Ovary (tissue), 10 donors: ENCODE results near the gene GGT6. TPM values are rescaled to one million over a fixed set of nuclear protein-coding genes. Genes with fewer than 3 reads are reported as not detected.

ENCODE experiments used
- DNase-seq, 5 donors: peaks; one replicate each; pipeline ENCODE4 v3.0.0-alpha.2; 2019 to 2020
- H3K27ac ChIP-seq, 2 donors: fragments of 200-600 bp; one replicate each; pipeline versions ENCODE4 v1.5.1 to v1.8.0; 2019 to 2022
- H3K27me3 ChIP-seq: fragments of 200-600 bp; one replicate; pipeline ENCODE4 v1.8.0; 2022
- H3K36me3 ChIP-seq: fragments of 200-600 bp; sonication (generic); one replicate; pipeline ENCODE4 v1.5.1; 2019
- H3K4me1 ChIP-seq: one replicate; pipeline ENCODE4 v1.8.1; 2013; ENCODE audit warnings: mild to moderate bottlenecking, moderate library complexity; ENCODE audit not compliant: insufficient read depth
- H3K4me3 ChIP-seq: fragments of 200-600 bp; sonication (generic); one replicate; pipeline ENCODE4 v1.5.1; 2017
- H3K9me3 ChIP-seq, 2 donors: fragments of 200-600 bp in 1 of 2; sonication (generic) in 1 of 2; one replicate each; pipeline versions ENCODE4 v1.5.1 to v1.8.1; 2013 to 2019; ENCODE audit warnings: mild to moderate bottlenecking in 1 of 2, moderate library complexity in 1 of 2
- CTCF ChIP-seq, 3 donors: fragments of 450-650 bp in 2 of 3; fragments of 200-600 bp in 1 of 3; IDR thresholded peaks; one replicate each; pipeline versions ENCODE4 v1.5.1 to v1.8.0; 2016 to 2022; ENCODE audit warnings: antibody characterized with exemption in 3 of 3, mild to moderate bottlenecking in 1 of 3
- EP300 ChIP-seq: sonication (generic); formaldehyde crosslinking; IDR thresholded peaks from one replicate; pipeline ENCODE4 v1.6.1; 2017; ENCODE audit warnings: antibody characterized with exemption
- POLR2A ChIP-seq: fragments of 450-650 bp; IDR thresholded peaks from one replicate; pipeline ENCODE4 v1.6.1; 2017; ENCODE audit warnings: antibody characterized with exemption, mild to moderate bottlenecking, moderate library complexity
- WGBS, 3 donors: extraction: QIAGEN DNeasy Blood & Tissue Kit in 1 of 3; methylation state at CpG; one replicate each; pipeline versions ENCODE4 v1.1.5 to v1.1.7; 2013 to 2017; 5-methylcytosine and 5-hydroxymethylcytosine counted together
- intact Hi-C, 4 donors: fragments of 100-400 bp; cut with DNase I; formaldehyde crosslinking; loops; one replicate each; pipeline versions ENCODE4 v1.11.0 to v1.15.1; 2022 to 2023
- long read RNA-seq, 3 donors: library from polyadenylated mRNA in 2 of 3; unstranded in 2 of 3; transcript quantifications; one replicate each; pipeline ENCODE4 v2.0.0 and lab custom pipeline, GENCODE V29; 2021 to 2026
- polyA plus RNA-seq, 2 donors: library from polyadenylated mRNA; stranded (reverse); fragments of 200-250 nt in 1 of 2; fragments of 350-450 nt in 1 of 2; fragmentation: Illumina TruSeq in 1 of 2; extraction: RNeasy Lipid Tissue Mini Kit (QIAGEN cat#74804) in 1 of 2; gene quantifications; one replicate each; pipeline ENCODE4 v1.2.3, GENCODE V29; 2013 to 2014
- total RNA-seq, 7 donors: library from RNA; depleted of rRNA in 2 of 7; stranded (reverse); fragments of >200 nt in 2 of 7; fragmentation: NEBNext Ultra II Directional in 3 of 7; extraction: Animal tissue kit (Norgen Biotek cat#: 25700) in 3 of 7; gene quantifications; one replicate each; pipeline versions ENCODE4 v1.1.0 to v1.2.4, GENCODE V29; 2016 to 2023
- donor health status: DM: no; HTN: no; CAD: no; lungs with moderate emphysema.
- donor health status: DM: no; HTN: no; CAD: no.
- donor health status: Bipolar disorder and iron deficiency.
- donor health status: DM: yes; HTN: yes; CAD: no.
- donor health status: DM: no; HTN: no; CAD: no.
- donor health status: DM: yes; HTN: yes; CAD: no.

Gene GGT6
- total RNA-seq: 10 to 100 TPM in 1 of 7 donors, 1 to 10 TPM in 4, under 1 TPM in 2; 0.58 to 31.5 (median 1.5) TPM
- under 1 TPM; 0.08 to 0.36 TPM for polyA plus RNA-seq
- long read RNA-seq, donor 1, partial matches to known transcripts: 0 of 3 reads
- long read RNA-seq, donor 1, other reads (novel, unspliced or antisense): 2 of 3 reads
- long read RNA-seq, donor 2, partial matches to known transcripts: 0 of 4 reads
- long read RNA-seq, donor 2, other reads (novel, unspliced or antisense): 0 of 4 reads
- long read RNA-seq, donor 3, partial matches to known transcripts: 0 of 3 reads
- long read RNA-seq, donor 3, other reads (novel, unspliced or antisense): 2 of 3 reads

- no peak within 1 kb of the TSS for H3K27ac ChIP-seq
- no peaks in the 10 kb centered on the region for H3K27me3 ChIP-seq
- TF ChIP-seq CTCF (IDR thresholded peaks at IDR 0.05) (no peak), EP300 (no peak), POLR2A (no peak)
- peak in 4 of 5 donors; percentile 43 to 64 (median 56) for DNase-seq
- H3K36me3 ChIP-seq: no peaks in the 10 kb centered on the region
- no peak within 1 kb of the TSS for H3K4me3 ChIP-seq
- H3K4me1 ChIP-seq: peaks cover 6% of the 10 kb centered on the region
- H3K9me3 ChIP-seq: no peaks in the 10 kb centered on the region
- 61 to 71% (median 64%) methylated on average over 12 of the region's 12 CpGs for WGBS, 3 donors
- intact Hi-C loops: no loop called here
Measured at GRCh38 chr17:4560421-4560820, at the start of gene GGT6. TSS of gene GGT6 (minus strand) at chr17:4560577. CDS start at chr17:4560521, 56 bp downstream.

- peaks cover 11% of the 10 kb centered on the region for H3K4me1 ChIP-seq
- no peaks in the 10 kb centered on the region for H3K27me3 ChIP-seq
- no peaks in the 10 kb centered on the region for H3K9me3 ChIP-seq
- no peak for TF ChIP-seq POLR2A
- TF ChIP-seq CTCF (IDR thresholded peaks at IDR 0.05): no peak
- TF ChIP-seq EP300: no peak
- no peak overlapping the region for H3K4me3 ChIP-seq
- DNase-seq: no peak
- intact Hi-C loops: loop anchor here in 1 of 4 donors (5.0 kb wide), 1 partner anchor 33 kb away; no protein-coding TSS in a partner anchor
- H3K36me3 ChIP-seq: no peaks in the 10 kb centered on the region
- H3K27ac ChIP-seq: no peak overlapping the region
- WGBS, 3 donors: 95 to 99% (median 96%) methylated on average over 5 of the region's 5 CpGs
Measured at GRCh38 chr17:4610162-4610561, 49.8 kb upstream of the GGT6 start.

- 86 to 93% (median 91%) methylated on average over 7 of the region's 7 CpGs for WGBS, 3 donors
- H3K27ac ChIP-seq: no peak overlapping the region
- DNase-seq: no peak
Measured at GRCh38 chr17:4609761-4610160, 49.4 kb upstream of the GGT6 start.

GRCh38 chr17:4607773-4608187, 47.4 kb upstream of the GGT6 start:
- Histone ChIP-seq H3K4me1 (peaks cover 15% of the 10 kb centered on the region), H3K4me3 (no peak overlapping the region), H3K36me3 (no peaks in the 10 kb centered on the region), H3K27me3 (no peaks in the 10 kb centered on the region), H3K27ac (peak overlapping the region; percentile 63 to 86), H3K9me3 (no peaks in the 10 kb centered on the region)
- intact Hi-C loops: no loop called here
- TF ChIP-seq POLR2A: no peak
- no peak for TF ChIP-seq EP300
- TF ChIP-seq CTCF (IDR thresholded peaks at IDR 0.05): no peak
- 1 to 2% (median 2%) methylated on average over 9 of the region's 9 CpGs for WGBS, 3 donors
- DNase-seq: peak; percentile 82 to 93 (median 90)

More at GRCh38 chr17:4609761-4610160, 49.4 kb upstream of the GGT6 start:
- intact Hi-C loops: loop anchor here in 1 of 4 donors (5.0 kb wide), 1 partner anchor 32 kb away; no protein-coding TSS in a partner anchor
- Histone ChIP-seq H3K4me3 (no peak overlapping the region), H3K9me3 (no peaks in the 10 kb centered on the region), H3K36me3 (no peaks in the 10 kb centered on the region), H3K27me3 (no peaks in the 10 kb centered on the region), H3K4me1 (peaks cover 14% of the 10 kb centered on the region)
- TF ChIP-seq CTCF (IDR thresholded peaks at IDR 0.05) (no peak), POLR2A (no peak), EP300 (no peak)
